ENCODE measurements around the gene CCDC57.
A peak's percentile ranks its signal among the peaks of the same experiment; 100 is the strongest.
"Not testable (repeated sequence)": the region's sequence is repeated elsewhere in the genome, so short reads cannot be mapped to it uniquely, and the experiment has no call there.

The CCDC57 gene

DNA sequence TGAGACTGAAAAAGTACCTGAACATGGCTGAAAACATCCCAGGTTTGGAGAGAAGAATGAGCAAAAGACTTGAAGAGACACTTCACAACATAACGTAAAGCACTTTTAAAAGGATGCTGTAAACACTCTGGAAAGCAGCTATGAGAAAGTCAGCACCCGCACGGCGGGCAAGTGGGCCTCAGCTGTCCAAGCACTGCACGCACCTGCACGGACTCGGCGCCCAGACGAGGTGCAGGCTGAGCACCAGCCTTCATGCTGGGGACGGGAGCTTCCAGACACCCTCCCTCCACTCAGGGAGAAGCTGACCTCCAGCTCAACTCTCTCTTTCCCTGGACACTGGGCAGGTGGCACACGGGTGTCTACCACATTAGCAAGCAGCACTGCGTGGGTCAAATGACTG is 13.1 kb downstream of the CCDC57 start:
- DNase-seq = no peak

DNA sequence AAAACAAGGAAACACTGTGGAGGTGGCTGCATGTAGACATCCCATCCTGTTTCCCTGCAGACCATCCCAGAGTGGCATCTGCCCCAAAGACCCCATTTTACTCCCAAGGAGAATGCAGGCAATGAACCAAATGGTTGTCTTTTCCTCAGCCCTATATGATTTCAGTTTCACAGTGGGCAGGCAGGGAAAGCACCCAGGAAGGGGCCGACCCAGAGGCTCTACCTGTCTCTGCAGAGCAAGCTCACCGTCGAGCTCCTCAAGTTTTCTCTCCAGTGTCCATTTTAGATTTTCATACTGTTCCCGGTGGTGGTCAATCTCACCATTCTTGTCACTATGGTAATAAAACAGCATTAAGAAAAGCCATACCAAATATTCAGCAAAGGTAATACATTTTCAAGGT is 14.6 kb downstream of the CCDC57 start:
- DNase-seq = peak; percentile 16

DNA sequence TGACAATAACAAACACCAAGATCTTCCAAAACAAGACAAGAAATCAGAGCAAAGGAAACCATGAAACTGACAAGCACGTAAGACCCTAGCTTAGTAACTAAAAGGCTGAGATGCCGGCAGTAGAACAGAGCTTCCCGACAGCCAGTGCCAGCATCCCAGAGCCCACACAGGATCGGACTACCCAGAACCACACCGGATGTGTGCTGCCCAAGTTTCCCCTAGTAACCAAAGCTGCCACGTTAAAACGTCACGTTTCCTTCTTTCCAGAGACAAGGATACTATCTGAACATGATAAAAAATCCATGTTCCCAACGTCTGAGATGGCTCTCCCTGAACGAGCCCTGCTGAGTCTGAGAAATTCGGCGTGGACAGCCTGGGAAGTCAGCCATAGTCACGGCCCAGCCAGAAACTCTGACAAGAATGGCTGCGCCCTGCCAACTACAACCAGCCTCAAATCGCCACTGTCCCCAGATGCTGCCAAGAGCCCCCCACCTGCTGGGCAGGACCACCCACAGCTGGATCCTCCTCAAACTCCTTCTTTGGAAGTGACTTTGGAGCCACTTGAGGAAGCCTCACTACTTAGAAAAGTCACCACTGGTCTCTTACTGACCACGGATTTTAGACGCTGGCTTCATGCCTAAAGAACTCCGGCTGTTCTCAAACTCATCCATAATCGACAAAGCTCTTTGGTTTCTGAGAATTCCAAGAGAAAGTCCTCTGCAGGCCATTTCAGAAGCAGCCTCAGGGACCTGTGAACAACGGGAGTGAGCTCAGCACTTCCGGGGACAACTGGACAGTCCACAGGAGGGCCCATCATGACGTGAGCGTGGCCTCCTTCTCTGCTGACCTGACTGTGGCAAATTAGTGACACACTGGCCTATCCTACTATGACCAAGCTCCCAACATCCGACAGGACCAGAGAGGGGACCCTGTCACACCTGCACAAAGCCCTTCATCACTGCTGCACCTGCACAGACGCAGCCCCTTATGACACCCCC is 16.7 kb downstream of the CCDC57 start:
- DNase-seq = no peak

DNA sequence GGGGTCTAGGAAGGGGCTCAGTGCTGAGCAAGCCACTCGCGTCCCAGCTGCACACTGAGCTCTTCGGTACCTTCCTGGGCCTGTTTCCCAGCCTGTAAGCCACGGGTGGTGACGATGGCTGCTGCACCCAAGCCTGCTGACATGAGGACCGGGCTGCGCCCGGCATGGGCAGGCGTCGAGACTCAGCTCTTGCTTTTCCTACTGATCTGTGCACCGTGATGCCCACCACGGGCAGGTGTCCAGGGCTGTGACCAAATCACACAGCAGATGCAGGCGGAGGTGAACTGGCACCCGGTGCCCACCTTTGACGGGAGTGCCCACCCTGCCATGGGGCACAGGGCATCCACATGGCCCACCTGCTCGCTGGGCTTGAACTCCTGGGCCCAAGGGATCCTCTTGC is 17.9 kb downstream of the CCDC57 start:
- DNase-seq = no peak

DNA sequence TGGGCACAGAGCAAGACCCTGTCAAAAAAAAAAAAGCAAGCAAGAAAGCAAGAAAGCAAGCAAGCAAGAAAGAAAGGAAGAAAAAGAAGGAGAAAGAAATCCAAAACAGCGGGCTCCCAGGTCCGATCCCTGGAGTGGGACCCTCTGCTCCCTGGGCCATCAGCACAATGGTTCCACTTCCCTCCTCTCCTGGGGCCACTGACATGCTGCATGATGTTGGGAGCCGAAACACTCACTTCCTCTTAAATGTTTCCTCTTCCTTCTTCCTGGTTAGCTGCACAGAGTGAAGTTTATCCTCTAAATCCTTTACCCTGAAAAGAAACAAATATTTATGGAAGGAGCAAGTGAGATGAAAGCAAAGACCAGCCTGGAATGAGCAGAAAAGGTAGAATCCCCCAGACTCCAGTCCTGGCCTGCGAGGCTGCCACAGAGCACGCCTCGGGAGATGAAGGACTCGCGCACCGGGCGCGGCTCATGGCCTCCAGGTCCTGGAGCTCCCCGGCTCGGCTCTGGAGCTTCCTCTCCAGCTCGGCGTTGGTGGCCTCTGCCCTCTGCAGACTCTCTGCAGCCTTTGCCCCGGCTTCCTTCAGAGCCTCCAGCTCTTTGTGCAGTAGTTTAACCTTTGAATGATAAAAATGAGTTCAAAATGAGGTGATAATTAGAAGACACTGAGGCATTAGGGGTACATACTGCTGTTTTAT is 19.0 kb downstream of the CCDC57 start:
- DNase-seq = no peak

DNA sequence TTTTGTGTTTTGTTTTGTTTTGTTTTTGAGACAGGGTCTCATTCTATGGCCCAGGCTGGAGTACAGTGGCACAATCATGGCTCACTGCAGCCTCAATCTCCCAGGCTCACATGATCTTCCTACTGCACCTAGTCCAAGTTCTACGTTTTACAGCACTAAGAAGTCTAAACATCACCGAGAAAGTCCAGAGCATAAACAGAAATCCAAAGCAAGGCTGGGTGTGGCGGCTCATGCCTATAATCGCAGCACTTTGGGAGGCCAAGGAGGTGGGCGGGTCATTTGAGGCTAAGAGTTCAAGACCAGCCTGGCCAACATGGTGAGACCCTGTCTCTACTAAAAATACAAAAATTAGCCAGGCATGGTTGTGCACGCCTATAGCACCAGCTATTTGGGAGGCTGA is 19.6 kb downstream of the CCDC57 start:
- DNase-seq = not testable (repeated sequence)

DNA sequence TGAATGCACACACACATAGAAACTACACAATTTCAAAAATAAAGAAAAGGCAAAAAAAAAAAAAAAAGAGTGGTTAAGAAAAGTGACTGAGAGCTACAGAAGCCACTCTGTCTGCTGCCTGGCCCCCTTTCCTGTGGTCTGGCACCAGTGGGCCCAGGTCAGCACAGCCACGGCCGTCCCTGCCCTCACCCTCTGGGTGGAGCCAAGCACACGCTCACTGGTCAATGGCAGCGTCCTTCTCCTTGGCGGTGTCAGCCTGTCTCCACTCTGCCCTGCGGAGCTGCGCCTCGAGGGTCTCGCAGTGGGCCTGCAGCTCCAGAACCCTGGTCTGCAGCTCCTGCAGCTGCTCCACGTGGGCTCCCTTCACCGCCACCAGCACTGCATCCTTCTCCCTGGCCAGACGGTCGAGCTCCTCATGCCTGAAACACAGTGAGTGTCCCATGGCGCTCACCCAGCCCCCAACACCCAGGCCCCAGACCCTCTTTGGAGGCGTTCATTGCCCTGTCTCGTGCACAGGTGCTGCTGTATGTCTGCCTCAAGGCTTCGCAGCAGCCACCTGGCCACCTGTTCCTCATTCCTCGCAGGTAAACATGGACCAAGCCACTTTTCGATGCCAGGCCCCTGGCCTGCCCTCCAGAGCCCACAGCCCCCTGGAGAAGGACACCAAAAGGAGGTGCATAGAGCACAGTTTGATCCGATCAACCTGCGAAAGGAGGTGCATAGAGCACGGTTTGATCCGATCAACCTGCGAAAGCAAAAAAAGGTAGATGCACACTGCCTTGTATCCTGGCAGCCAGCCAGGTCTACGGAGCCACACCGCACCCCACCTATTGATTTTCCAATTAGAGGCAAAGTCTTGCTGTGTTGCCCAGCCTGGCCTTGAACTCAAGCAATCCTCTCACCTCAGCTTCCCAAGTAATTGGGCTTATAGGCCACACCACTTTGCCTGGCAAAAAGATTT is 24.4 kb downstream of the CCDC57 start:
- DNase-seq = no peak

DNA sequence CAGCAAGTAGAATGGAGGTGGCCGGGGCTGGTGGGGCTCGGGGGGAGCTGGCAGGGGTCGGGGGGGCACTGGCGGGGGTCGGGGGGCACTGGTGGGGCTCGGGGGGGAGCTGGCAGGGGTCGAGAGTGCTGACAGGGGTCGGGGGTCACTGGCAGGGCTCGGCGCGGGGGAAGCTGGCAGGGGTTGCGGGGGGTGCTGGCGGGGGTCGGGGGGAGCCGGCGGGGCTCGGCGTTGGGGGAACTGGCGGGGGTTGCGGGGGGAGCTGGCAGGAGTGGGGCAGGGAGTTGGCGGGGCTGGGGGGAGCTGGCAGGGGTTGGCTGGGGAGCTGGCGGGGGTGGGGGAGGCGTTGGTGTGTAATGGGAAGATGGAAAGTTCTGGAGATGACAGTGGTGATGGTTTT is 25.1 kb downstream of the CCDC57 start:
- no peak for DNase-seq

DNA sequence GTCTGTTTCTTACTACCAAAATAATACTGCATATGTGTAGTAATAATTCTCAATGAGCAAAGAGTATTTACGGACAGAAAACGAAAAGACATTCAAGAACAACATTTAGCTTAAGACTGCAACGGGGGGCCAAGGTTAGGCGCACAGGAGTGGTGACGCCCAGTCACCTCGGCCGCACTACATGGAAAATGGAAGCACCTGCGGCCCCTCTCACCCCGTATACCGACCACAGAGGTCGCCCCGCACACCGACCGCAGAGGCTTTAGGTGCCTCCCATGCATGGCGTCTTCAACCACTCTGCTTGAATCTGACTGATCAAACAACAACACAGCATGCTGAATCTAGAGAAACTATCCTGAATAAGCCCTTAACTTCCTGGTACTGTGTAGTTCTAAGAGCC is 26.4 kb downstream of the CCDC57 start:
- no peak for DNase-seq

DNA sequence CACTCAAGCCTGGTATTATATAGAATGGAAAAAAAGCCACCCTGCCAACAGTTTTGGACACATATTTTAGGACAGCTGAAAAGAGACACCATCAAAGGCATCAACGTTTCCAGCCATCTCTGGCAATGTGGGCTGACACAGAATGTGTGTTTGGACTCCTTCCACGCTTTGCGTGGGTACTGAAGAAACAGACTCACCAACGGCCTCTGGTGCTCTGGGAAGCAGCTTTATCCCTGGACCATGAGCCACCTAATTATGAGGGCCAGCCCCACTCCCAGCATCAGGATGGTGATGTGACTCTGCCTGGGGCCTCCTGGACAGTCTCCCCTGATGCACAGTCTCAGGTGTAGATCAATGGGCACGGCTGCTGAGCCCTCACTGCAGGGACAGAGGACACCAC is 27.9 kb downstream of the CCDC57 start:
- DNase-seq = no peak

DNA sequence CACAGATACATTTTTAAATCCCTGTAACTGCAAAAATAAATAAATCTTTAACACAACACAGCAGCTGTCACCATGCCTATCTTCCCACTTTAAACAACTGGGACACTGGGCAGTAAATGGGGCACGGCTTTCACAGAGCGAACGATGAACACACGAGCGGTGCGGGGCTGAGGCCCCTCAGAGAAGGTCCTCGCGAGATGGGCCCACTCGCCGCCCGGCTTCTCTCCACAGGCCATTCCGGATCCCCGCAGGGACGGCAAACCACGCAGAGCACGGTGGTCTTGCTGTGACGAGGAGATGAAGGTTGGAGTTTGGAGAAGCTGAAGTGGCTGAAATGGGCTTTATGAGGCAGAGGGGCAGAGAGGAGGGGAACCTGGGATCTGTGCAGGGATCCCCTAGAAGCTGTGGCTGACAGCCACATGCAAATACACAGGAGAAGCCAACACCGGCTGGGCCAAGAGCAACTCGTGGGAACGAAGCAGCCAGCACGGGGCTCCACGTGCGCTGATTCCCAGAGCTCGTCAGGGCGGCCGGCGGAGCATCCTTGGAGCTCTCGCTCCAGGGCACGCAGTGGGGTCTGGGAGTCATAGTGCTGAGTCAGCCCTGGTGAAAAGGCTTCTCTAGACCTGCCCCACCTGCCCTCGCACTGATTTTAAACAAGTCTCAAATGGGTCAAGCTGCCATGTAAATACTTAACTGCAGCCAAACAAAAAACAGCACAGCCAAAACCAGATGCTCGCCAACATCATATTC is 31.7 kb downstream of the CCDC57 start:
- DNase-seq = no peak

DNA sequence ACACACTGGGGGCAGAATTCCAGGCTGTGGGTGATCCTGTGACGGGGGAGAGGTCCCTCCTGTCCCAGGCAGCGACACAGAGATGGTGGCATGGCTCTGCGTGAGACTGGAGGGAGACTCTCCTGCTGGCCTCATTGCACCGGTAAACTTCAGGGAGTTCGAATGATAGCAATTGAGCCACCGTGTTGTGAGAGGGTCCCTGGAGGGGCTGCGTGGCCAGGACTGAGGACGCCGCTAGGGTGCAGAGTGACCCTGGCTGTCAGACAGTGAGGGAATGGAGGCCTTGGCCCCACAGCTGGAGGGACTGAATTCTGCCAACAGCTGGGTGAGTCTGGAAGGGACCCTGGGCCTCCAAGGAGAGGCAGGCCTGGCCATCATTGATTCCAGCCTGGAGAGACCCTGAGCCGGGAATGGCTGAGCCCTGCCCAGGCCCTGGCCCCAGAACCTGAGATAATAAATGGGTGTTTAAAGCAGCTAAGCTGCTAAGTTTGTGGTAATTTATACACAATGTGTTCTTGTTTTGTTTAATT is 32.6 kb downstream of the CCDC57 start:
- DNase-seq = no peak

DNA sequence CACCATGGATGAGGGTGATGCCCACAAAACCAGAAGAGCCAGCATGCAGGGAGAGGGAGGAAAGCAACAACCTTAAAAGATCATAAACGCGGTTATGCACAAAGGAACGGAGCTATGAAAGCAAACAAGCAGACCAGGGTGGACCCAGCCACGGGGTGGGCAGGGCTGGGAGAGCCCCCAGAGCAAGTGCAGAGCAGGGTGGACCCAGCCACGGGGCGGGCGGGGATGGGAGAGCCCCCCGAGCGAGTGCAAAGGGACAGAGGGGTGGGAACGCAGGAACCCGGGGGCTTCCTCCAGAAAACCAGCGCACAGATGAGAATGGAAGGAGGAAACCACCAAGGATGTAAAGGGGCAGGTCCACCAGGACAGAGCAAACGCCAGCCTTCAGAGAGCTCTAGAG is 33.2 kb downstream of the CCDC57 start:
- DNase-seq = no peak

DNA sequence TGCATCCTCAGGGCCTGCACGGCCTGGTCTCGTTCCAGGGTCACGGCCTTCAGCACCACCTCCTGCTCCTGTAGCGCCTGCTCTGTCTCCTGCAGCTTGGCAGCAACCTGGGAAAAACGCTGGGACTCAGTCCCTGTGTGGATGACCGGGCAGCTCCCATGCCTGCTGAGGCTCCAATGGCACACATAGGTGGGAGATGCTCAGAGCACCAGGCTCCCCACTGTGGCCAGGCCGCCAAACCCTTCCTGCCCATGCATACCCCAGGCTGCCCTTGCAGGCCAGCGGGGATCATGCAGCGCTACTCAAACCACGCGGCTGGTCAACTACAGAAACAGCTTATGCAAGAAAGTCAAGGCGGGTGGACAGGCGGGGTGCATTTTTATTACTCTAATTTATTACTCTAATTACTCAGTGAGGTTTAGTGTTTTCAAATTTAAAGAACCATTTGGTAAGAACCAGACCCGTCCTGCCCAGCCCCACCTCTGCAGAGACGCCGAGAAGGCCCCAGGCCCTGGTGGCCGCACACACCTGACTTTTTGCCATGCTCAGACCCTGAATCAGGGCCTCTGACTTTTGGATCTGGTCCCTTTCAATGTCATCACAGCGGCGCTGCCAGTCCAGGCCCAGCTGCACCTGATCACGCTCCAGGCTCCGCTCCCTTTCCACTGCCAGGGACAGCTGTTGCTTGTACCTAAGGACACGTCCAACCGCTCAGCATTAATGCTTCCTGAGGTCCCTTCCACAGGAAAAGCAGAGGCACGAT is 34.0 kb downstream of the CCDC57 start:
- no peak for DNase-seq

DNA sequence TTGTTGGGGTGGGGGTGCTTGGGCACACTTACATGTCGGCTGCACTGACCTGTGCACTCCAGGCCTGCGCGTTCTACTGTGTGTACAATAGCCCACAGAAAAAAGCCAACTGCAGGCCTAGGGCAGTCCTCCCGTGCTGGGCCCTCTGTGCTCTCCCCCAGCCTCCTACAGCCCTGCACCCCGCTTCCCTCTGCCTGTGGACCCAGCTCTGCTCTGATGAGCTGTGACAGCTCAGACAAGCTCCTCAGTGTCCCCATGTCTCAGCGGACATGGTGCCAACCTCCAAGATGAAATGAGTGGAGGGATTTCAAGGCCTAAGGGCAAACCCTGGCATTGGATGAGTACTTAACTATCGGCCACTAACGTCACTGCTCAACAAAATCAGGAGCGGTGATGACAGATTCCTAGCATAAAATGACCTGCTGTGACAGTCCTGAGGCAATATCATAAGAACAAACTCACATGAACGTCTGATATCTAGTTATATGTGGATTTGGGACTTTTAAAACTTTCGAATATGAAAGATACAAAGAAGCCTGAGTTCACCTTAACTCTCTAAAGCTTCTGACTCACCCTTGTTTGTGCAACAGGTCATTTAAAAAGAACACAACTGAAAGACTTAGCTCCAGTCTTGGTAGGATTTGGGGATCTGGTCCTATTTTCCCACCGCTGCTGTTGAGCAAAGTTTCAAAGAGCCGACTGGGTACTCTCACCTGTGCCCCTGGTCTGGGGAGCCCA is 34.7 kb downstream of the CCDC57 start:
- no peak for DNase-seq

DNA sequence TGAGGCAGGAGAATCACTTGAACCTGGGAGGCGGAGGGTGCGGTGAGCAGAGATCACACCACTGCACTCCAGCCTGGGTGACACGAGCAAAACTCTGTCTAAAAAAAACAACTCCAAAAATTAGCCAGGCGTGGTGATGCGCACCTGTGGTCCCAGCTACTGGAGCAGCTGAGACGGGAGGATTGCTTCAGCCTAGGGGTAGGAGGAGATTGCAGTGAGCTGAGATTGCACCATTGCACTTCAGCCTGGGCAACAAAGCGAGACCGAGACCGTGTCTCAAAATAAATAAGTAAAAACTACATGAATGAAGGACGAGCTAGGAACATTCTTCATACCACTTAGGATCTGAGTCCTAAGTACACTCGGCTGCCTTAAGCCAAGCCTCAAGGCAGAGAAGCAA is 35.4 kb downstream of the CCDC57 start:
- DNase-seq = no peak

DNA sequence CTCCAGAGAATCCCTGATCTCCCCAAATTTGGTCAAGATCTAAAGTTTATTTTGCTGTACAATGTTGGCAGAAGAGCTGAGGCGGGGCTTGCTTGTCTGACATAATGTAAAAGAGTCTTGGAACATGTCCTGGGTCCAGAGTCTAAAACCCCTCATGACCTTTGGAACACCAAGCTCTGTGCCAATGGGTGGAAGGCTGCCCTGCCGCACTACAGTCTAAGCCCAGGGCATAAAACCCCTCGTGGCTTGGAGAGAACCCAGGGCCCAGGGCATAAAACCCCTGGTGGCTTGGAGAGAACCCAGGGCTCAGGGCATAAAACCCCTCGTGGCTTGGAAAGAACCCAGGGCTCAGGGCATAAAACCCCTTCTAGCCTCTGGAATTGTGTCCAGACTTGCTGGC is 36.7 kb downstream of the CCDC57 start:
- DNase-seq = no peak

DNA sequence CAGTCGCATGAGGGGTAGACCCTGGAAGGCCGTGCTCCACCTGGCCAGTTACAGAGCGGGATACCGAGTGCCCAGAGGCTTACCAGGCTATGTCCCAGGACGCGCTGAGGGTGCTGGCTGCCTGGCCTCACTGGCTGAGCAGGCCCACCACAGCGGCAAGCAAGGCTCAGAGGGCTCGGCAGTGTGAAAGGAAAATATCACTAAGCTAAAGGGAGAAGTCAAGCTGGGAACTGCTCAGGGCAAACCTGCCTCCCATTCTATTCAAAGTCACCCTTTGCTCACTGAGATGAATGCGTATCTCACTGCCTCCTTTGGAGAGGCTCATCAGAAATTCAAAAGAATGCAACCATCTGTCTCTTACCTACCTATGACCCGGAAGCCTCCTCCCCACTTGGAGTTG is 37.4 kb downstream of the CCDC57 start:
- DNase-seq = no peak

DNA sequence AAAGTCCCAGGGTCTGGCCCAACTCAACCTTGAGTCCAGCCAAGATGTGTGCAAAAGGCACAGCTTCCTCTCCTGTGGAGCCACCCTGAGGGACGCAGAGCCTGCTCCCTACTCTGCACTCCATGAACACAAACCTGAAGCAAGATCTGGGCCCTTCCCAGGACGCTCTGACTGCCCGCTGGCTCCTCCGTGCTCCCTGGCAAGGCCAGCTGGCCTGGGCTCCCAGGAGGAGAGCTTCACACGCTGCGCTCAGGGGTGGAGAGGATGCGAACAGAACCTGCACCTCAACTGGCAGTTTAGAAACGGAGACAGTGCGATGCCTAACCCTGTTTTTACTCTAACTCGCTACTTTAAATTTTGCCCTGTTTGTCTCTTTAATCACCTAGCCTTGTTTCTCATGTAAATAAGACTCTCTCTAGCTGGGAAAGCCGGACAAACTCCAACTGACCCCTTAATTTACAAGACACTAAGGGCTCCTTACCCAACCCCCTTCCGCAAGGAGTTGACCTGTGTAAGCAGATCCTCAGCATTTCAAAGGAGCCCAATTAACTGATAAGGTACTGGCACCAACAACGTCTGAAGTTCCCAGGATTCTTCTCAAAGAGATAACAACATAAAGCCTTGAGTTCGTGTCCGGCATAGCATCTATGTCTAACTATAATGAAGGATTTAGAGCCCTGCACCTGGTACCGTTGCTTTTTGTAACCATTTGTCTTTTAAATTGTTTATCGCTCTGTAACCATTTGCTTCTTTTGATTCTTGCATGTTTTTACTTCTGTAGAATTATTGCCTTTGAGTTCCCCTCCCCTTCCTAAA is 38.4 kb downstream of the CCDC57 start:
- not testable (repeated sequence) for DNase-seq
